Smooth muscle cell (in vitro differentiated cells): Measurements from ENCODE around the gene YKT6. TPM values are rescaled to one million over a fixed set of nuclear protein-coding genes. Genes with fewer than 3 reads are reported as not detected.

ENCODE experiments used
- DNase-seq: peaks from one replicate; lab custom pipeline; 2025; ENCODE audit not compliant: unreplicated experiment; lab: John Stamatoyannopoulos, UW
- H2AFZ ChIP-seq: fragments of 200-600 bp; sonication (generic); 2 replicates; pipeline ENCODE4 v1.6.0; 2016; ENCODE audit warnings: antibody characterized with exemption, low read depth, mild to moderate bottlenecking
- H3F3A ChIP-seq: fragments of 200-600 bp; sonication (generic); 2 replicates; pipeline ENCODE4 v1.6.0; 2017; ENCODE audit warnings: antibody characterized with exemption, low read depth
- H3K27ac ChIP-seq: fragments of 200-600 bp; sonication (generic); 2 replicates; pipeline ENCODE4 v1.5.1; 2016; ENCODE audit warnings: low read depth, mild to moderate bottlenecking
- H3K27me3 ChIP-seq: fragments of 200-600 bp; sonication (generic); 2 replicates; pipeline ENCODE4 v1.6.1; 2016; ENCODE audit warnings: low read depth, mild to moderate bottlenecking
- H3K36me3 ChIP-seq: fragments of 200-600 bp; sonication (generic); 2 replicates; pipeline ENCODE4 v1.5.1; 2016; ENCODE audit warnings: low read depth
- H3K4me1 ChIP-seq: fragments of 200-600 bp; sonication (generic); 2 replicates; pipeline ENCODE4 v1.5.1; 2016; ENCODE audit warnings: low read depth
- H3K4me2 ChIP-seq: fragments of 200-600 bp; sonication (generic); 2 replicates; pipeline ENCODE4 v1.6.0; 2016; ENCODE audit warnings: mild to moderate bottlenecking
- H3K4me3 ChIP-seq: fragments of 200-600 bp; sonication (generic); 2 replicates; pipeline ENCODE4 v1.5.1; 2016; ENCODE audit warnings: mild to moderate bottlenecking
- H3K79me2 ChIP-seq: fragments of 200-600 bp; sonication (generic); 2 replicates; pipeline ENCODE4 v1.6.0; 2016; ENCODE audit warnings: low read depth, mild to moderate bottlenecking
- H3K9ac ChIP-seq: fragments of 200-600 bp; sonication (generic); 2 replicates; pipeline ENCODE4 v1.6.0; 2016; ENCODE audit warnings: low read depth
- H3K9me3 ChIP-seq: fragments of 200-600 bp; sonication (generic); replicated peaks from 2 replicates; pipeline ENCODE4 v1.5.1; 2016; ENCODE audit warnings: low read depth
- H4K20me1 ChIP-seq: fragments of 200-600 bp; sonication (generic); 2 replicates; pipeline ENCODE4 v1.6.0; 2016; ENCODE audit warnings: low read depth
- WGBS: methylation state at CpG from one replicate; pipeline ENCODE4 v1.1.7; 2016; ENCODE audit warnings: low lambda C conversion rate; 5-methylcytosine and 5-hydroxymethylcytosine counted together
- polyA plus RNA-seq: library from polyadenylated mRNA; unstranded; fragments of >200 nt; fragmentation: Nextera tagmentation; extraction: Ambion mirVana; gene quantifications from 2 replicates; pipeline ENCODE4 v1.2.1, GENCODE V29; 2016
- total RNA-seq: library from RNA; depleted of rRNA; stranded (reverse); fragments of >200 nt; gene quantifications from 2 replicates; pipeline ENCODE4 v1.2.3, GENCODE V29; 2014
- TF ChIP-seq, protein P1 (sequence below): fragments of 200-600 bp; sonication (generic); IDR thresholded peaks from 2 replicates; pipeline ENCODE4 v1.5.1; 2017; ENCODE audit warnings: borderline replicate concordance, mild to moderate bottlenecking, antibody characterized with exemption; ENCODE audit not compliant: insufficient read depth, poor library complexity, severe bottlenecking

The YKT6 gene
- total and polyA plus RNA-seq, 2 experiments from 2014 or later, result 64.2 to 86.5 TPM

GRCh38 chr7:44238116-44238695 is 37.4 kb downstream of the YKT6 start:
- 90% methylated on average over 17 of the region's 17 CpGs for WGBS
- H3K9ac ChIP-seq, result no peak overlapping the region

GRCh38 chr7:44239361-44239760 is 38.6 kb downstream of the YKT6 start:
- Histone ChIP-seq H3K4me3 (no peak overlapping the region), H3K27ac (no peak overlapping the region), H3F3A (no peaks in the 10 kb centered on the region), H2AFZ (no peak overlapping the region), H3K79me2 (no peaks in the 10 kb centered on the region), H3K4me2 (no peak overlapping the region), H3K9ac (no peak overlapping the region), H3K36me3 (no peaks in the 10 kb centered on the region), H4K20me1 (no peaks in the 10 kb centered on the region), H3K27me3 (no peaks in the 10 kb centered on the region), H3K9me3 (no peaks in the 10 kb centered on the region), H3K4me1 (no peaks in the 10 kb centered on the region)
- no peak for DNase-seq
- TF ChIP-seq, protein P1, sequence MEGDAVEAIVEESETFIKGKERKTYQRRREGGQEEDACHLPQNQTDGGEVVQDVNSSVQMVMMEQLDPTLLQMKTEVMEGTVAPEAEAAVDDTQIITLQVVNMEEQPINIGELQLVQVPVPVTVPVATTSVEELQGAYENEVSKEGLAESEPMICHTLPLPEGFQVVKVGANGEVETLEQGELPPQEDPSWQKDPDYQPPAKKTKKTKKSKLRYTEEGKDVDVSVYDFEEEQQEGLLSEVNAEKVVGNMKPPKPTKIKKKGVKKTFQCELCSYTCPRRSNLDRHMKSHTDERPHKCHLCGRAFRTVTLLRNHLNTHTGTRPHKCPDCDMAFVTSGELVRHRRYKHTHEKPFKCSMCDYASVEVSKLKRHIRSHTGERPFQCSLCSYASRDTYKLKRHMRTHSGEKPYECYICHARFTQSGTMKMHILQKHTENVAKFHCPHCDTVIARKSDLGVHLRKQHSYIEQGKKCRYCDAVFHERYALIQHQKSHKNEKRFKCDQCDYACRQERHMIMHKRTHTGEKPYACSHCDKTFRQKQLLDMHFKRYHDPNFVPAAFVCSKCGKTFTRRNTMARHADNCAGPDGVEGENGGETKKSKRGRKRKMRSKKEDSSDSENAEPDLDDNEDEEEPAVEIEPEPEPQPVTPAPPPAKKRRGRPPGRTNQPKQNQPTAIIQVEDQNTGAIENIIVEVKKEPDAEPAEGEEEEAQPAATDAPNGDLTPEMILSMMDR, result no peak
- 80% methylated on average over 2 of the region's 24 CpGs for WGBS

More at GRCh38 chr7:44238116-44238695, 37.4 kb downstream of the YKT6 start:
- Histone ChIP-seq H3K4me2 (no peak overlapping the region), H3K27ac (no peak overlapping the region), H3K27me3 (no peaks in the 10 kb centered on the region), H3K79me2 (no peaks in the 10 kb centered on the region), H3K36me3 (no peaks in the 10 kb centered on the region), H3K4me3 (no peak overlapping the region), H4K20me1 (no peaks in the 10 kb centered on the region), H3K4me1 (no peaks in the 10 kb centered on the region), H2AFZ (no peak overlapping the region), H3F3A (no peaks in the 10 kb centered on the region), H3K9me3 (no peaks in the 10 kb centered on the region)
- DNase-seq, result no peak
- TF ChIP-seq, protein P1, result no peak

DNA sequence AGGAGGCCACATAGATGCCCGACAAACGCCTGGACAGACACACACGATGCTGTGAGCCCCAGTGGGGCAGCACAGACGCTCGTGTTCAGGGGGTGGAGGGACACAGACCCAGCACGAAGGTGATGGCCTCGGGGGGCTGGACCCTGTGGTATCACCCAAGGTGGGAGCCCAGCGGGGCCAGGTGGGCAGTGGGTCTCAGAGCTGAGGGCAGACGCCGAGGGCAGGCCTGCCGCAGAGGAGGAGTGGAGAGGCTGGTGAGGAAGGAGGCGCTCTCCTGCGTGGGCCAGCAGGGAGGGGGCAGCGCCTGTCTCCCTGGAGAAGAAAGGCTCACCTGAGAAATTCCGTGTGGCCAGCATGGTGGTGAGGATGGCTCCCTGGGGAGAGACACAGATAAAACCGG is 39.6 kb downstream of the YKT6 start:
- Histone ChIP-seq H3K9me3 (no peaks in the 10 kb centered on the region), H3K9ac (no peak overlapping the region), H3K36me3 (no peaks in the 10 kb centered on the region), H3F3A (no peaks in the 10 kb centered on the region), H3K27ac (no peak overlapping the region), H3K4me2 (no peak overlapping the region), H2AFZ (no peak overlapping the region), H3K4me1 (no peaks in the 10 kb centered on the region), H3K4me3 (no peak overlapping the region), H3K27me3 (no peaks in the 10 kb centered on the region), H4K20me1 (no peaks in the 10 kb centered on the region), H3K79me2 (no peaks in the 10 kb centered on the region)
- 83% methylated on average over 16 of the region's 16 CpGs for WGBS
- TF ChIP-seq, protein P1, result no peak
- DNase-seq, result no peak

DNA sequence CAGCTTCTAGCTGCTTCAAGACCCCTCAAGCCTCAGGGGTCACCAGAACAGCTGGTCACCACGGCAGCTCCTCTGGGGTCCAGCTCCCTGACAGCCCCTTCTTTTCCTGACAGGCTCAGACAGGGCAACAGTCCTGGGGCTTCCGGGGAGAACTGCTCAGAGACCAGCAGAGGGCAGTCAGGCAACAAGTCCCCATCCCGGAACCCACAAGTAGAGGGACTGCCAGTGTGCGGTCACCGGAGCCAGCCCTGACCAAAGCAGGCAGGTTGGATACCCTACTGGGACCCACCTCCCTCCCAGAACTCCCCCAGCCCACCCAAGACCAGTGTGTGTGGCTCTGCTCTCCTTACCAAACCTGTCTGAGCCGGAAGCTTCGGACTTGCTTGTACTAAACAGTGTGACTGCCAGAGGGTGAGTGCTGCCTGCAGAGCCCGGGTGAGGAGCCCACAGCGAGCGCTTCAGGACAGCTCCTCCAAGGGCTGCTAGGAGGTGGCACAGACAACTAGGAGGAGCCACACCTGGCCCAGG is 40.3 kb downstream of the YKT6 start:
- no peak overlapping the region for H3K27ac ChIP-seq
- H3K9me3 ChIP-seq, result no peaks in the 10 kb centered on the region
- H3K4me3 ChIP-seq, result no peak overlapping the region
- H3K79me2 ChIP-seq, result no peaks in the 10 kb centered on the region
- no peak overlapping the region for H3K9ac ChIP-seq
- TF ChIP-seq, protein P1, result peak; percentile 73
- no peaks in the 10 kb centered on the region for H3F3A ChIP-seq
- H3K27me3 ChIP-seq, result no peaks in the 10 kb centered on the region
- H3K36me3 ChIP-seq, result no peaks in the 10 kb centered on the region
- no peaks in the 10 kb centered on the region for H3K4me1 ChIP-seq
- 47% methylated on average over 10 of the region's 10 CpGs for WGBS
- no peaks in the 10 kb centered on the region for H4K20me1 ChIP-seq
- H3K4me2 ChIP-seq, result peak overlapping the region; percentile 19
- H2AFZ ChIP-seq, result no peak overlapping the region
- DNase-seq, result peak; percentile 41
